HepG2 (cell line): ENCODE data around the gene TRA2B. TPM values are rescaled to one million over a fixed set of nuclear protein-coding genes. Genes with fewer than 3 reads are reported as not detected.
A peak's percentile ranks its signal among the peaks of the same experiment; 100 is the strongest.

Experiments used
- CBX5 ChIP-seq: sonication (generic); formaldehyde crosslinking; IDR thresholded peaks from 2 replicates; pipeline ENCODE4 v1.4.0; 2020; ENCODE audit warnings: missing genetic modification reagents, borderline replicate concordance
- FOSL1 ChIP-seq: sonication (generic); formaldehyde crosslinking; IDR thresholded peaks from 2 replicates; pipeline ENCODE4 v1.9.0; 2021; ENCODE audit warnings: missing genetic modification reagents, borderline replicate concordance
- FOSL2 ChIP-seq: sonication (generic); formaldehyde crosslinking; IDR thresholded peaks from 2 replicates; pipeline ENCODE4 v1.4.0; 2020; ENCODE audit warnings: missing genetic modification reagents
- PCBP2 ChIP-seq: fragments of 200-400 bp; formaldehyde crosslinking; optimal IDR thresholded peaks from 2 replicates; pipeline ENCODE3; 2018; ENCODE audit warnings: low read length, low read depth; ENCODE audit not compliant: poor library complexity, severe bottlenecking
- RAD51 ChIP-seq: fragments of 450-650 bp; IDR thresholded peaks from 2 replicates; pipeline ENCODE4 v1.6.1; 2016; ENCODE audit warnings: borderline replicate concordance
- RBAK ChIP-seq: sonication (generic); formaldehyde crosslinking; IDR thresholded peaks from 2 replicates; pipeline ENCODE4 v1.5.1; 2020; ENCODE audit warnings: mild to moderate bottlenecking, missing genetic modification reagents
- SMAD3 ChIP-seq: sonication (generic); formaldehyde crosslinking; IDR thresholded peaks from 2 replicates; pipeline ENCODE4 v1.4.0; 2020; ENCODE audit warnings: missing genetic modification reagents
- SSRP1 ChIP-seq: IDR thresholded peaks from 2 replicates; pipeline ENCODE4 v1.6.1; 2016; ENCODE audit warnings: control low read depth
- THAP11 ChIP-seq: IDR thresholded peaks from 2 replicates; pipeline ENCODE4 v1.6.1; 2016; ENCODE audit warnings: missing biosample characterization, missing genetic modification reagents
- ZNF431 ChIP-seq: sonication (generic); formaldehyde crosslinking; IDR thresholded peaks from 2 replicates; pipeline ENCODE4 v1.9.0; 2022; ENCODE audit warnings: missing genetic modification reagents, low read depth, mild to moderate bottlenecking, borderline replicate concordance
- ZNF501 ChIP-seq: sonication (generic); formaldehyde crosslinking; IDR thresholded peaks from 2 replicates; pipeline ENCODE4 v1.5.1; 2020; ENCODE audit warnings: mild to moderate bottlenecking, moderate library complexity, missing genetic modification reagents
- ZNF674 ChIP-seq: sonication (generic); formaldehyde crosslinking; IDR thresholded peaks from 2 replicates; pipeline ENCODE4 v1.5.0; 2020; ENCODE audit warnings: low read depth, mild to moderate bottlenecking, missing genetic modification reagents
- ZNF878 ChIP-seq: sonication (generic); formaldehyde crosslinking; IDR thresholded peaks from 2 replicates; pipeline ENCODE4 v1.8.1; 2023; ENCODE audit warnings: mild to moderate bottlenecking, missing genetic modification reagents, moderate library complexity
- ZSCAN25 ChIP-seq: sonication (generic); formaldehyde crosslinking; IDR thresholded peaks from 2 replicates; pipeline ENCODE4 v1.8.0; 2022; ENCODE audit warnings: mild to moderate bottlenecking, missing genetic modification reagents
- polyA plus RNA-seq, 8 experiments: library from polyadenylated mRNA; depleted of rRNA in 3 of 8; stranded (reverse) in 7 of 8; unstranded in 1 of 8; fragments of >200 nt; fragmentation: Illumina TruSeq in 4 of 8; extraction: Trizol in 4 of 8; gene quantifications; 2 replicates each; pipeline versions ENCODE4 v1.2.1 to v1.2.3, GENCODE V29; 2011 to 2016; ENCODE audit warnings: low read depth in 4 of 8, missing spikeins in 1 of 8, mixed read lengths in 1 of 8; ENCODE audit not compliant: insufficient read depth in 1 of 8
- total RNA-seq, 5 experiments: library from RNA; depleted of rRNA; stranded (reverse); fragments of >200 nt; fragmentation: Illumina TruSeq; extraction: Trizol; gene quantifications; 2 replicates each; pipeline ENCODE4 v1.2.3, GENCODE V29; 2016; ENCODE audit warnings: low read depth in 1 of 5
- TF ChIP-seq, protein P1 (sequence below): sonication (generic); formaldehyde crosslinking; IDR thresholded peaks from 2 replicates; pipeline ENCODE4 v1.4.0; 2020; ENCODE audit warnings: missing genetic modification reagents, borderline replicate concordance
- TF ChIP-seq, protein P2 (sequence below): sonication (generic); formaldehyde crosslinking; IDR thresholded peaks from 2 replicates; pipeline ENCODE4 v1.5.1; 2020; ENCODE audit warnings: mild to moderate bottlenecking, missing genetic modification reagents, borderline replicate concordance
- TF ChIP-seq, protein P3 (sequence below), 2 experiments: sonication (generic) in 1 of 2; formaldehyde crosslinking in 1 of 2; IDR thresholded peaks; 2 replicates each; pipeline versions ENCODE4 v1.4.0 to v1.6.1; 2016 to 2020; ENCODE audit warnings: borderline replicate concordance in 1 of 2, low read depth in 1 of 2, mild to moderate bottlenecking in 1 of 2, missing genetic modification reagents in 1 of 2
- TF ChIP-seq, protein P4 (sequence below): sonication (generic); formaldehyde crosslinking; conservative IDR thresholded peaks from 2 replicates; pipeline ENCODE4 v1.4.0; 2020; ENCODE audit warnings: missing genetic modification reagents

Gene TRA2B
- total and polyA plus RNA-seq, 2 of the 13 experiments (the other 11 are each of a cell fraction or from before 2014, with no cell fraction given): 105 to 241 TPM

DNA sequence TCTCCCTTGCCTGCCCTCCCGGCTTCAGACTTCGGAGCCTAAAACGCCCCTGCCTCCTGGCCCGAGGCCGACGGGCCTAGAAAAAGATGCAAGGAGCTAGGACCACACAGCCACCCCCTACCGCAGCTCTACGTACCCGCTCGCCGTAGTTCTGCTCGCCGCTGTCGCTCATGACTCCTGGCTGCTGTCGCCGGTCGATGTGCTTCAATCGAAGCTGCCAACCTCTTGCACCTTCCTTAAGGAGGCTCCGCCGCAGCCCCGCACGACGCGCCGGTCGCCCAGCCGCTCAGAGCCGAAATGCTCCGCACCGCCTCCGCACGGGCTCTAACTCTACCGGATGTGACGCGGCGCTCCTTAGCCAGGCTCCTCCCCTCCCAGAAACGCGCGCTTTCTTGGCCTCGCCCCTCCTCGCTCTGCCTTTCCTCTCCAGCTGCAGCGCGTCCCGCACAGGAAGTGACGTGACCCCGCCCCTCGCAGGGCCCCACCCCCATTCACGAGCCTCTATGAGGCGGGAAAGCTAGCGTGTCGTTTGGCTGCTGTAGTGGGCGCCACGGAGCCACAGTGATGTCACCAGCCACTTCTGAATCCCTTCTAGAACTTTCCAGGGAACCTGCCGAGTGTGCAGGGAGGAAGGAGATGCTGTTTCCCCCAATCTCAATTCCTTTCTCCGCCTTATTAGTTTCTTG is at the start of gene TRA2B (continued):
- TF ChIP-seq, protein P1, sequence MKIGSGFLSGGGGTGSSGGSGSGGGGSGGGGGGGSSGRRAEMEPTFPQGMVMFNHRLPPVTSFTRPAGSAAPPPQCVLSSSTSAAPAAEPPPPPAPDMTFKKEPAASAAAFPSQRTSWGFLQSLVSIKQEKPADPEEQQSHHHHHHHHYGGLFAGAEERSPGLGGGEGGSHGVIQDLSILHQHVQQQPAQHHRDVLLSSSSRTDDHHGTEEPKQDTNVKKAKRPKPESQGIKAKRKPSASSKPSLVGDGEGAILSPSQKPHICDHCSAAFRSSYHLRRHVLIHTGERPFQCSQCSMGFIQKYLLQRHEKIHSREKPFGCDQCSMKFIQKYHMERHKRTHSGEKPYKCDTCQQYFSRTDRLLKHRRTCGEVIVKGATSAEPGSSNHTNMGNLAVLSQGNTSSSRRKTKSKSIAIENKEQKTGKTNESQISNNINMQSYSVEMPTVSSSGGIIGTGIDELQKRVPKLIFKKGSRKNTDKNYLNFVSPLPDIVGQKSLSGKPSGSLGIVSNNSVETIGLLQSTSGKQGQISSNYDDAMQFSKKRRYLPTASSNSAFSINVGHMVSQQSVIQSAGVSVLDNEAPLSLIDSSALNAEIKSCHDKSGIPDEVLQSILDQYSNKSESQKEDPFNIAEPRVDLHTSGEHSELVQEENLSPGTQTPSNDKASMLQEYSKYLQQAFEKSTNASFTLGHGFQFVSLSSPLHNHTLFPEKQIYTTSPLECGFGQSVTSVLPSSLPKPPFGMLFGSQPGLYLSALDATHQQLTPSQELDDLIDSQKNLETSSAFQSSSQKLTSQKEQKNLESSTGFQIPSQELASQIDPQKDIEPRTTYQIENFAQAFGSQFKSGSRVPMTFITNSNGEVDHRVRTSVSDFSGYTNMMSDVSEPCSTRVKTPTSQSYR (CRISPR knock-in tag): peak; percentile 90
- TF ChIP-seq PCBP2 (no peak), RBAK (no peak), CBX5 (CRISPR knock-in tag) (no peak; the same call in 1 of the 2 replicates), ZSCAN25 (peak; percentile 74; the same call in 1 of the 2 replicates), THAP11 (CRISPR knock-in tag) (peak; percentile 87), ZNF674 (CRISPR knock-in tag) (peak; percentile 75; the same call in 1 of the 2 replicates), SMAD3 (CRISPR knock-in tag) (peak; percentile 82; the same call in 1 of the 2 replicates), SSRP1 (CRISPR knock-in tag) (no peak), FOSL1 (CRISPR knock-in tag) (no peak), ZNF501 (CRISPR knock-in tag) (peak; percentile 80), FOSL2 (CRISPR knock-in tag) (peak; percentile 61), ZNF431 (CRISPR knock-in tag) (peak; percentile 82), RAD51 (no peak), ZNF878 (CRISPR knock-in tag) (peak; percentile 88; the same call in 1 of the 2 replicates)
- TF ChIP-seq, protein P2, sequence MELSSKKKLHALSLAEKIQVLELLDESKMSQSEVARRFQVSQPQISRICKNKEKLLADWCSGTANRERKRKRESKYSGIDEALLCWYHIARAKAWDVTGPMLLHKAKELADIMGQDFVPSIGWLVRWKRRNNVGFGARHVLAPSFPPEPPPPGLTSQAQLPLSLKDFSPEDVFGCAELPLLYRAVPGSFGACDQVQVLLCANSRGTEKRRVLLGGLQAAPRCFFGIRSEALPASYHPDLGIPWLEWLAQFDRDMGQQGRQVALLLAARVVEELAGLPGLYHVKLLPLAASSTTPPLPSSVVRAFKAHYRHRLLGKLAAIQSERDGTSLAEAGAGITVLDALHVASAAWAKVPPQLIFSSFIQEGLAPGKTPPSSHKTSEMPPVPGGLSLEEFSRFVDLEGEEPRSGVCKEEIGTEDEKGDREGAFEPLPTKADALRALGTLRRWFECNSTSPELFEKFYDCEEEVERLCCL: no peak
- TF ChIP-seq, protein P3, sequence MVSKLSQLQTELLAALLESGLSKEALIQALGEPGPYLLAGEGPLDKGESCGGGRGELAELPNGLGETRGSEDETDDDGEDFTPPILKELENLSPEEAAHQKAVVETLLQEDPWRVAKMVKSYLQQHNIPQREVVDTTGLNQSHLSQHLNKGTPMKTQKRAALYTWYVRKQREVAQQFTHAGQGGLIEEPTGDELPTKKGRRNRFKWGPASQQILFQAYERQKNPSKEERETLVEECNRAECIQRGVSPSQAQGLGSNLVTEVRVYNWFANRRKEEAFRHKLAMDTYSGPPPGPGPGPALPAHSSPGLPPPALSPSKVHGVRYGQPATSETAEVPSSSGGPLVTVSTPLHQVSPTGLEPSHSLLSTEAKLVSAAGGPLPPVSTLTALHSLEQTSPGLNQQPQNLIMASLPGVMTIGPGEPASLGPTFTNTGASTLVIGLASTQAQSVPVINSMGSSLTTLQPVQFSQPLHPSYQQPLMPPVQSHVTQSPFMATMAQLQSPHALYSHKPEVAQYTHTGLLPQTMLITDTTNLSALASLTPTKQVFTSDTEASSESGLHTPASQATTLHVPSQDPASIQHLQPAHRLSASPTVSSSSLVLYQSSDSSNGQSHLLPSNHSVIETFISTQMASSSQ (IDR thresholded peaks at IDR 0.05; ENCODE audit: low read depth): no peak
- TF ChIP-seq, protein P3 (CRISPR knock-in tag; IDR thresholded peaks at IDR 0.05; ENCODE audit: borderline replicate concordance): peak; percentile 33
- TF ChIP-seq, protein P4, sequence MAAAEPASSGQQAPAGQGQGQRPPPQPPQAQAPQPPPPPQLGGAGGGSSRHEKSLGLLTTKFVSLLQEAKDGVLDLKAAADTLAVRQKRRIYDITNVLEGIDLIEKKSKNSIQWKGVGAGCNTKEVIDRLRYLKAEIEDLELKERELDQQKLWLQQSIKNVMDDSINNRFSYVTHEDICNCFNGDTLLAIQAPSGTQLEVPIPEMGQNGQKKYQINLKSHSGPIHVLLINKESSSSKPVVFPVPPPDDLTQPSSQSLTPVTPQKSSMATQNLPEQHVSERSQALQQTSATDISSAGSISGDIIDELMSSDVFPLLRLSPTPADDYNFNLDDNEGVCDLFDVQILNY (CRISPR knock-in tag): peak; percentile 80; the same call in 1 of the 2 replicates
